Right renal cortex interstitium (tissue), 3 donors: ENCODE measurements around the gene RHNO1. TPM values are rescaled to one million over a fixed set of nuclear protein-coding genes. Genes with fewer than 3 reads are reported as not detected.

Experiments used
- DNase-seq, 3 donors: peaks; one replicate each; pipeline ENCODE4 v3.0.0-alpha.2; 2013; ENCODE audit warnings: low read depth in 3 of 3, low spot score in 2 of 3
- polyA plus RNA-seq, 3 donors: library from polyadenylated mRNA; unstranded; fragments of 120-200 nt; gene quantifications; one replicate each; pipeline ENCODE4 v1.2.1, GENCODE V29; 2013; ENCODE audit not compliant: insufficient read length in 3 of 3

Gene RHNO1
- polyA plus RNA-seq, 3 donors = 41.9 to 47.6 (median 44.3) TPM

DNA sequence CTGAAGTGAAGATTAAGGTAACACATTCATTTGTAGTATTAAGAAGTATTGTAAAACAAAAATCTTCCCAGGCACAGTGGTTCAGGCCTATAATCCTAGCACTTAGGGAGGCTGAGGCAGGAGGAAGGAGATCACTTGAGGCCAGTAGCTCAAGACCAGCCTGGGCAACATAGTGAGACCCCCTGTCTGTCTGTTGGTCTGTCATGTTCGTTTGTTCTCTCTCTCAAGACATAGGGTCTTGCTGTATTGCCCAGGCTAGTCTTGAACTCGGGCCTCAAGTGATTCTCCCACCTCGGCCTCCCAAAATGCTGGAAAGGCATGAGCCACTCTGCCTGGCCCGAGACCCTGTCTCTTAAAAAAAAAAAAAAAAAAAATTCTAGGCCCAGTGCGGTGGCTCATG, 20.4 kb downstream of the RHNO1 start:
- DNase-seq = no peak

DNA sequence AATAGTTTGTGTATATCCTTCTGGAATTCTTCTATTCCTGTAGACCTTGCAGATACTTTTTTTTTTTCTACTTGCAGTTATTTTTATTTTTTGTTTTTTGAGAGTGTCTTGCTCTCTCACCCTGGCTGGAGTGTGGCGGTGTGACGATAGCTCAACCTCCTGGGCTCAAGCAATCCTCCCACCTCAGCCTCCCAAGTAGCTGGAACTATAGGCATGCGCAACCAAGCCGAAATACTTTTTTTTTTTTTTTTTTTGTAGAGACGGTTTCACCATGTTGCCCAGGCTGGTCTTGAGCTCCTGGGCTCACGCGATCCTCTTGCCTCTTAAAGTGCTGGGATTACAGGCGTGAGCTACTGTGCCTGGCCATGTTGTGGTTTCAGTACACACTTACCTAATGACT, 23.6 kb downstream of the RHNO1 start:
- no peak for DNase-seq

DNA sequence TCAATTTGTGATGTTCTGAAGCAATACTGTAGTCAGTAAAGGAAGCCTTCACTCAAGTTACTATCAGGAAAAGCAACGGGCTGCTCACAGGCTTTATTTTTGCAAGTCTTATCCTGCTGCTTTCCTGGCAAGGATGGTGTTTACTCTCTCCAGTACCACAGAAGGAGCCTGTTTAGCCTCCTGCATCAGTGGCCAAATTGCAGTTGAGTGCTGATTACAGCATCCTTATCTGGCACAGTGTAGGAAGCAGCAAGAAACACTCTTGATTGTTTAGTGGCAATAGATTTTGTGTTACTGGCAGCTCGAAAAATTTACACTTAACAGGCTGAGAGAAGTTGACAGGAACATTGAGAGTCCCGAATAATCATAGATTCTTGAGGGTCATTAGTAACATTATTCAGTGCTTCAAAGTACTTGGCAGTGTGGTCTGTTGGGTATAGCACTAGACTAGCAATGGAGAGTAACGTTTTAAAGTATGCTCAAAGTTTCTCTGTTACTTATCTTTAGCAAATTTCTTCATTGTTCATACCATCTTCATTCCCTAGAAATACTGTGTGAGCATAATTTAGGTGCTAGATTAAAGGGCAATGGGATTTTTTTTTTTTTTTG, 25.4 kb downstream of the RHNO1 start:
- no peak for DNase-seq

DNA sequence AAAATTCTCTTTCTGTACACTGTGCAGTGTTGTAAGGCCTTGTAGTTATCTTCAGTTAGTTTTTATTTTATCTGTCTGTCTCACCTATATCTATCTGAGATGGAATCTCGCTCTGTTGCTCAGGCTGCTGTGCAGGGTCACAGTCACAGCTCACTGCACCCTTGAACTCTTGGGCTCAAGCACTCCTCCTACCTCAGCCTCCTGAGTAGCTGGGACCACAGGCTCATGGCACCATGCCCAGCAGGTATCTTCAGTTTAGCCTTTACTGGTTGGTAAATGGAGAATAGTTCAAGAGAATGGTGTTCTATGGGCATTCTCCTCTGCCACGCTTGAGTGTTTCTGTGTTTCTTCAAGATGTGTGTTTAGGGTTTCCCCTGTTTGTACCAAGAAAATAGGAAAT, 27.2 kb downstream of the RHNO1 start:
- DNase-seq = no peak

DNA sequence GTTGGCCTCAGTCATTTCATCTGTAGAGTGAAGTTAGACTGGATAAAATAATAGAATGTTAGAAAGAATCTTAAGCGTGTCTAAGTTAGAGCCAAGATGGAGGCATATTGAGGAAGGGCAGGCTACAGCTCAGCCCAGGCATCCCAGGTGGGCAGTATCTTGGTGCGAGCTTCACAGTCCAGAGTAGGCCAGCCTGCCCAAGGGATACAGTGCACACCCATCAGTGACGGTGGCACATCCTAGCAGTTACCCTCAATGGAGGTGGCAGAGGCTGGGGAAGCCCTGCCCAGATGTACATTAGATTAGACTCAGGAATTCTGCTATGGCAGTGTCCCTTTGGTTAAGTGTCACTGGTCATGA, 35.2 kb downstream of the RHNO1 start:
- no peak for DNase-seq

DNA sequence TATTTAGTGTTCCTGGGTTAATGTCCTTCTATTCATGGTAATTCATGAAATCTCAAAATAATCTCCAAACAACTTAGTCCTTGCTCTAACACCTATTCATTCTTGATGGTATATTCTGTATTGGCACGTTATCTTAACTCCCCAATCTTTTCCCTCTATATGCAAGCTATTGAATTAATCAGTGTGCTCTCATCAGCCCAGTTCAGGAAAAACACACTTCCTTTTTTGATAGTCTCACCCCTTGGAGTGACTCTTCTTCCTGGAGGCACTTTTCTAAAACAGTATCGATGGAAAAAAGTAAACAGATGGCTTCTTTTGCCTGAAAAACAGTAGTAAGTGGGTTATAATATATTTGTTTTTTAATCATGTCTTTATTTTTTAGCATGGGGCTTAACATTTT, 42.2 kb downstream of the RHNO1 start:
- DNase-seq = no peak

DNA sequence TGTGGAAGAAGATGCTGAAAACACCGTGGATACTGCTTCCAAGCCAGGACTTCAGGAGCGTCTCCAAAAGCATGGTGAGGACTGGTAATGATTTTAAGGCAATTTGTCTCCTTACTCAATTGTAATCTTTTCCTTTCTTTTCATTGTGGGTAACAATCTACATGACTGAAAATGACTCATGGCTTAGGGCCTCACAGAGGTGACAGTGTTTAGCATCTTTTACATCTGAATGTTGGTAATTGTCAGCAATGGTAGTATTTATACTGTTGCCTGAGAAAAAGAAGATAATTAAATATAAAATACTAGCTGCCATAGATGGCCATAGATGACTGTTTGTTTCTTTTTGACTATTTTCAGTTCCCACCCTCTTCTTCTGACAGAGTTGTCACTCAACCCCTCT, 45.3 kb downstream of the RHNO1 start:
- no peak for DNase-seq

DNA sequence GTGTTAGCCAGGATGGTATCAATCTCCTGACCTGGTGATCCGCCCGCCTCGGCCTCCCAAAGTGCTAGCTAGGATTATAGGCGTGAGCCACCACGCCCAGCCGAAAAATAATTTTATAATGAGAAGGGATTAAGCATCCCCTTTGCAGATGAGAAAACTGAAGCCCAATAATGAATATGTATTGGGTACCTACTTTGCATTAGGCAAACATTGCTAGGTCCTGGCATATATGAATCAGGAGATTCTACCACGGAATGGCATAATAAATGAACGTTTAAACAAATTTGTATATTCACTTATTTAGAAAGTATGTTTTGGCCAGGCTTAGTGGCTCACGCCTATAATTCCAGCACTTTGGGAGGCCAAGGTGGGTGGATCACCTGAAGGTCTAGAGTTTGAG, 46.0 kb downstream of the RHNO1 start:
- DNase-seq = no peak

DNA sequence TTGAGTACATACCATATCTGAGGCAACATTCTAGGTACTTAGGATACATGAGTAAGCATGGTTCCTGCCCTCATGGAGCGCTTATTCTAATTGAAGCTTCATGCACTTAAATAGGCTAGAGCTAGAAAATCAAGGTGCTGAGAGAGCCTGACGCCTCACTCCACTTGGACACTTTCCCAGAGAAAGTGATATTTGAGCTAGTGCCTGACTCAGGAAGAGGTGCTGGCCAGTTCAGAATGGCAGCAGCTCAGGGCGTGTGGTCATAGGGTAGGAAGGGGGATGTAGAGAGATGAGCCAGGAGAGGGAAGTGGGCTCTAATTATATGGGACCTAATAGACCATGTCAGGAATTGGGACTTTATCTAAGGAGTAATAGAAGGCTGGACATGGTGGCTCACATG, 47.0 kb downstream of the RHNO1 start:
- no peak for DNase-seq

DNA sequence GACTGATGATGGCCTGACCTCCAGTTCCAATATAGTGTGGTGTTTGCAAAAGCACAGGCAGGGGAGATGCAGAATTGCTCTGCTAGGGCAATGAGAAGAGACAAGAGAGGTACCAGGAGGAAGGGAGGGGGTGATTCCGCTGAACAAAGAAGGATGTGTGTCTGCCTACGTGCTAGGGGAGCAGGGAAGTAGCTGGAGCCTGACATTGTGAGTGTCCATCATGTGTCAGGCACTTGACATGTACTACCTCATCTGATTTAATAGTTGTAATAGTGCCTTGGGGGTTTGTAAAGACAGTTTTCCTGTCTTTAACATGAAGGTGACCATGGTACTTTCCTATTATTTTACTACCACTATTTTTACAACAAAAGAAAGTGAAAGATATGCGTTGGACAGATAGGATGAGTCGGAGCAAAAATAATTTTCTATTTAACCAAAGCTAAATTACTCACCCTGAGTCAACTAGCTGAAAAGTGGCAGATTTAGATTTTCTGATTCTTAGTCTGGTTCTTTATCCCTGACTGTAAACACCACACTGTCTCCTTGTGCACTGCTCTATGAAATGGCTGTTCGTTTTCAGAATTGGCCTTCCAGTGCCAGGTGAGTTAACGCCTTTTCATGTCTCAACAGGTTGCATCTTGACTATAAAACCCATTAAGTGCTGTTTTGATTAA, 48.4 kb downstream of the RHNO1 start:
- no peak for DNase-seq

DNA sequence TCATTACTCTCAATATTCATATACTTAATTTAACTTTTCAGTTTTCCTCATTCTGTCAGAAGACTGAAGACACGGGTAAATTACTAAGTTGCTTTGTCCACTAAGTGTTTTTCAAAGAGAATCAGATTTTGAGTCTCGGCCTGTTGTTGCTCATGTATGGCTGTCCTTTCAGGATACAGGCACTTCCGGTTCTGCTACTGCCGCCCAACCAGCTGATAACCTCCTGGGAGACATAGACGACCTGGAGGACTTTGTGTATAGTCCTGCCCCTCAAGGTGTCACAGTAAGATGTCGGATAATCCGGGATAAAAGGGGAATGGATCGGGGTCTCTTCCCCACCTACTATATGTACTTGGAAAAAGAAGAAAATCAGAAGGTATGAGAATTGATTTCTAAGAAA, 53.8 kb downstream of the RHNO1 start:
- no peak for DNase-seq

DNA sequence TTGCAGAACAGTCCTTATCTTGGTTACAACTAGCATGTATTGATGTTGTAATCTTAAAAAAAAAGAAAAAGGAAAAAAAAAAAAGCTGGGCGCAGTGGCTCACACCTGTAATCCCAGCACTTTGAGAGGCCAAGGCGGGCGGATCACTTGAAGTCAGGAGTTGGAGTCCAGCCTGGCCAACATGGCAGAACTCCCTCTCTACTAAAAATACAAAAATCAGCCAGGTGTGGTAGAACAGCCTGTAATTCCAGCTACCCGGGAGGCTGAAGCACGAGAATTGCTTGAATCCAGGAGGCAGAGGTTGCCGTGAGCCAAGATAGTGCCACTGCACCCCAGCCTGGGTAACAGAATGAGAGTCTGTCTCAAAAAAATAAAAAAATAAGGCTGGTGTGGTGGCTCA, 56.6 kb downstream of the RHNO1 start:
- no peak for DNase-seq

DNA sequence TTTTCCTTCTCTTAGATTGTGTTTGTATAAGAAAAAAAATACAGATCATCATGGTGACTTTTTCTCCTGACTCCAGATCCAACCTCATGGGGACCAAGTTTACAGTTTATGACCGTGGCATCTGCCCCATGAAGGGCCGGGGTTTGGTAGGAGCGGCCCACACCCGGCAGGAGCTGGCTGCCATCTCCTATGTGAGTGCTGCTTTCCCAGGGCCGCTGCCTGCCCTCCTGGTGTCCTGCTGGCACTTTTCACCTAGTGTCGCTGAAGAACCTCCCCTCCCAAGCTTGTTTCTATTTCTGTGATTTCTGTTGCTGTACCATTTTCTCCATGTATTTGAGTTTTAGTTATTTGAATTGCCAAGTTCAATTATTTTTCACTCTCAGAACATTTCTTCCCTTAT, 57.3 kb downstream of the RHNO1 start:
- DNase-seq = no peak

DNA sequence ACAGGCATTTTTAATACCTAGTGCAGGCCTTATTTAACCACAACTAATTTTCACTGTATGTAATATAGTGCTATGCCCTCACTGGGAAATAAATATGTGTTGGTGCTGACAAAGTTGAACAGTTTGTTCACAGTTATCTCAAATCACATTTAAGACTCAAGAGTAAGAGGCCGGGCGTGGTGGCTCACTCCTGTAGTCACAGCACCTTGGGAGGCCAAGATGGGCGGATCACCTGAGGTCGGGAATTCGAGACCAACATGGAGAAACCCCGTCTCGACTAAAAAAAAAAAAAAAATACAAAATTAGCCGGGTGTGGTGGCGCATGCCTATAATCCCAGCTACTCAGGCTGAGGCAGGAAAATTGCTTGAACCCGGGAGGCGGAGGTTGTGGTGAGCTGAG, 59.3 kb downstream of the RHNO1 start:
- no peak for DNase-seq

DNA sequence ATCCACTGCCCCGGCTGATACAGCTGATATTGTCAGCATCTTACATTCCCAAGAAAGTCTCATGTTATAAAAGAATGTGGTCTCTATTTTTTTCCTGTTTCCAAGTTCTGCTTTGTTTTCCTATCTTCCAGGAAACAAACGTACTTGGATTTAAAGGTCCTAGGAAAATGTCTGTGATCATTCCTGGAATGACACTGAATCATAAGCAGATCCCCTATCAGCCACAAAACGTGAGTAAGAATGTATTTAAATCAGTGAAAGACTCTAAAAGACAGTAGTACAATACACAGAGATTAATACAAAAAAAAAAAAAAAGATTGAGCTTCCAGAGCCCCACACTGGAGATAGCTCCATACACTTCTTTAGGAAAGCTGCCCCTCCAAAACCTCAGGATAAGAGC, 60.5 kb downstream of the RHNO1 start:
- no peak for DNase-seq

Other genes starting within 250 kb of the RHNO1 start
- gene FKBP4, start 82.3 kb upstream of the RHNO1 start, polyA plus RNA-seq = 100 to 1,000 TPM; 139 to 152 (median 150) TPM
- 10 to 100 TPM; 58.1 to 60.4 (median 59.0) TPM for gene ITFG2, start 64.6 kb upstream of the RHNO1 start, polyA plus RNA-seq
- 10 to 100 TPM; 34.1 to 40.5 (median 34.3) TPM for gene NRIP2, start 42.2 kb upstream of the RHNO1 start, polyA plus RNA-seq
- under 1 TPM; 0.35 to 0.44 (median 0.44) TPM for gene TEX52, start 20.2 kb upstream of the RHNO1 start, polyA plus RNA-seq
- gene FOXM1, start within 50 bp of the RHNO1 start, polyA plus RNA-seq = 10 to 100 TPM; 28.0 to 31.4 (median 28.2) TPM
- gene TULP3, start 13.7 kb downstream of the RHNO1 start, polyA plus RNA-seq = 10 to 100 TPM; 32.9 to 36.7 (median 34.0) TPM
- 10 to 100 TPM; 18.6 to 20.4 (median 19.2) TPM for gene TEAD4, start 82.2 kb downstream of the RHNO1 start, polyA plus RNA-seq
- gene TSPAN9, start 200.2 kb downstream of the RHNO1 start, polyA plus RNA-seq = 100 to 1,000 TPM in 1 of 3 donors, 10 to 100 TPM in 2; 92.7 to 102 (median 95.0) TPM